Effector CD4-positive, alpha-beta T cell (primary cell): ENCODE results near the gene BPTF.
"Not testable (repeated sequence)": the region's sequence is repeated elsewhere in the genome, so short reads cannot be mapped to it uniquely, and the experiment has no call there.

Source experiments
- DNase-seq: peaks from one replicate; pipeline ENCODE4 v3.0.0-alpha.2; 2020
- total RNA-seq: gene quantifications from one replicate; lab custom pipeline; 2026; lab: John Stamatoyannopoulos, UW

BPTF gene
- total RNA-seq = 221 reads per million, percentile 93 among the genes with 10 or more reads in this experiment

- DNase-seq = peak; percentile 89
These were observed at the start of gene BPTF for GRCh38 chr17:67824735-67825626. TSS of gene BPTF (plus strand) at chr17:67825503. CDS start at chr17:67825725, 222 bp downstream.

- DNase-seq = no peak
These were observed 46.1 kb upstream of the BPTF start for GRCh38 chr17:67779098-67779672.

GRCh38 chr17:67784364-67785121 lies 40.8 kb upstream of the BPTF start:
- no peak for DNase-seq

- no peak for DNase-seq
These were observed 40.2 kb upstream of the BPTF start for GRCh38 chr17:67785122-67785477.

- DNase-seq = no peak
These were observed 39.8 kb upstream of the BPTF start for GRCh38 chr17:67785504-67785903.

- peak; percentile 16 for DNase-seq
These were observed 24.8 kb upstream of the BPTF start for GRCh38 chr17:67800495-67800928.

GRCh38 chr17:67801626-67802175 lies 23.6 kb upstream of the BPTF start:
- DNase-seq = no peak

GRCh38 chr17:67810464-67810863 lies 14.8 kb upstream of the BPTF start:
- DNase-seq = no peak

GRCh38 chr17:67812380-67812779 lies 12.9 kb upstream of the BPTF start:
- not testable (repeated sequence) for DNase-seq

GRCh38 chr17:67813803-67814180 lies 11.5 kb upstream of the BPTF start:
- DNase-seq = no peak

- no peak for DNase-seq
These were observed 6.9 kb upstream of the BPTF start for GRCh38 chr17:67818110-67819002.

GRCh38 chr17:67819722-67820121 lies 5.6 kb upstream of the BPTF start:
- DNase-seq = no peak

GRCh38 chr17:67821871-67822367 lies 3.4 kb upstream of the BPTF start:
- DNase-seq = no peak

GRCh38 chr17:67825627-67826601 lies 611 bp downstream of the BPTF start:
- DNase-seq = peak; percentile 55

GRCh38 chr17:67829331-67829730 lies 4.0 kb downstream of the BPTF start:
- peak; percentile 15 for DNase-seq

- DNase-seq = no peak
These were observed 5.1 kb downstream of the BPTF start for GRCh38 chr17:67830440-67830839.

GRCh38 chr17:67831268-67831667 lies 6.0 kb downstream of the BPTF start:
- DNase-seq = no peak

GRCh38 chr17:67833134-67833533 lies 7.8 kb downstream of the BPTF start:
- no peak for DNase-seq

GRCh38 chr17:67833946-67834631 lies 8.8 kb downstream of the BPTF start:
- no peak for DNase-seq

GRCh38 chr17:67834634-67835033 lies 9.3 kb downstream of the BPTF start:
- DNase-seq = no peak
